Measurements from ENCODE around the gene TMEM207.

The TMEM207 gene

DNA sequence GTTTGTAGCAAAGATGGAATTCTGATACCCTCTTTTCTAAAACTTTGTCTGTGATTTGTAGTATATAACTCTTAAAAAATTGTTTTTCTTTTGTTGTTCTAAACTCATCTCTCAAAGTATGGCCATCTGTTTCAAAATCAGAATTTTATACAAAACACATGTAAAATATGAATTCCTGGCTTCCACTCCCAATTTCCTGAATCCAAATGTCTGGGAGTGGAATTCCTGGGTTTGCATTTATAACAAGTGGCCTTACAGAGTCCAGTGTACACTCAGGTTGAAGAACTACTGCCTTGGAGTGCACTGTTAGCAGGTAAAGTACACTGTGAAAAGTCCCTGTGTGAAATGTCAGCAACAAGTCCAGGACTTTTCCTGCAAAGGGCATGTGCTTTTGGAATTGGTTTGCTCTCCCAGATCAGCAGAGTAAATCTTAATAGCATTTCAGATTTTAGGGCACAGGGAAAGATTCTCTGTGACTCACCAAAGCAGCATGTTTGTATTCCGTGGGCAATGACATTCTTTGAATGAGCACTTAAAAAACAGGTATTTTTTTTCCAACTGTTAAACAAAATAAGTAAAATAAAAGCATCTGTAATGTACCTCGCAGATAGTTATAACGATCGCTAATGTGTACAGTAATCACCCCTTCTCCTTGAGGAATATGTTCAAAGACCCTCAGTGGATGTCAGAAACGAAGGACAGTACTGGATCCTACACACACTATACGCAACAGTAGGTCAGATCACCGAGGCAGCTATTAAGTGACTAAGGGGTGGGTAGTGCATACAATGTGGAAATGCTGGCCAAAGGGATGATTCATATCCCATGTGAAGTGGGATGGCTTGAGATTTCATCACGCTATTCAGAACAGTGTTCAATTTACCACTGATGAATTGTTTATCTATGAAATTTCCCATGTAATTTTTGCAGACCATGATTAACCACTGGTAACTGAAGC is 63.7 kb downstream of the TMEM207 start:
- DNase-seq (ENCODE audit: low read depth in 2 of 2), result no peak

DNA sequence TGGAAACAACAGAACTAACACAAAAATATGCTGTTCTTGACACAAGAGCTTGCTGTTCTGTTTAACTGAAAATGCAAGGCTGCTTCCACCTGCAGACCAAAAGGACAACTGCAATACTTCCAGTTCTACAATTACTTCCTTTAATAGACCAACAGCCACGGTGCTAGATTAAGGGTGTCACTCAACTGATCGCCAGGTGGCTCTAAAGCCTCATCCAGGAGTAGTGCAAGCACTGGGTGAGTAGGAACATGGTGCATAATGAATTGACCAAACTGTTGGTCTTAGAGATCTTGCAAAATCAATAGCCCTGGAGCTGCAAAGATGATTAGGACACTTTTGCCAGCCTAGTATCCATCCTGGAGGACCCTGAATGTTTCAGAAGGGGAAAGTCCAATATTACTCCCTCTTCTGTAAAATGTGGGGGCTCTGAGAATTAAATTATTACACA is 65.4 kb downstream of the TMEM207 start:
- peak in 1 of 2 donors; percentile 0 for DNase-seq (ENCODE audit: low read depth in 2 of 2)

DNA sequence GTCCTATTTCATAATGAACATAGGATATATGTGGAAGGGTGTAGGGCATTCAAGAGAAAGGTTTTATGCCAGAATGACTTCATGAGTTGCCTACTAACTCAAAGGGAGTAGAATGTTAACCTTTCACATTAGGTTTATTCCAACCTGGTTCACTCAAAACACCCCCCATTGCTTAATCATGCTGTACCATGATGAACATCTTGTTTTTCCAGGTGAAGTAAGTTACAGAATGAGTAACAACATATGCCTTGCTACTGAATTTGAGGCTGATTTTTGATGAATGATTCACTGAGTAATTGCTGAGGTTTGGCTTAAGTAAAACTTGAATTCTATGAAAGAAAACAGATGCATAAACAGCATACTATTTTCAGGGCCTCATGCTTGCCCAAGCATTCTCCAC is 67.6 kb downstream of the TMEM207 start:
- DNase-seq (ENCODE audit: low read depth in 2 of 2), result no peak

DNA sequence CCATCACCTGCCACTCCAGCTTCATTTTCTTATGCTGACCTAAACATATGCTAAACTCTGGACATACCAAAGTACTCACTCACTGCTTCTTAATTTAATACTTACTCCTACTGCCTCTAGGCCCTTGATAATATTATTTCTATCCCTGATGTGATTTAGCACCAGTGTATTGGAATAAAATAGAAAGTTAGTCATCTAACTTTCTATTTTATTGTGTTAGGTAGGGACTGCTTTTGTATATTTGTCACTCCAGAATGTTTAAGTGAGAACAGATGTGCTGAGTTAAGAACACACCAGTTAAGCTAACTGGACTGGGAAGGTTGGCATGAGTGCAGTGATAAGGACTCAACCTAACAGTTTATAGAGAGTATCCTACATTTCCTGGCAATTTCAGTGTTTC is 68.3 kb downstream of the TMEM207 start:
- no peak for DNase-seq (ENCODE audit: low read depth in 2 of 2)

- DNase-seq (ENCODE audit: low read depth in 2 of 2), result no peak
These were observed 69.5 kb downstream of the TMEM207 start for GRCh38 chr3:190380184-190380583.

Measured in stimulated activated CD8-positive, alpha-beta memory T cell treated with anti-CD3 and anti-CD28 coated beads, Interleukin-2, amount 100 ng/mL, for 48 hours (primary cell).